IMR-90 (cell line): ENCODE results near the gene COL5A1. TPM values are rescaled to one million over a fixed set of nuclear protein-coding genes. Genes with fewer than 3 reads are reported as not detected.

Source experiments
- ATAC-seq: fragments of 200-7000 bp; cut with Tn5 transposase; 2 replicates; pipeline ENCODE4 v1.9.1; 2020; ENCODE audit warnings: low read depth, mild to moderate bottlenecking, moderate library complexity
- BruUV-seq: library from RNA; stranded (reverse); fragments of 400-500 nt; replicated peaks from 2 replicates; lab custom pipeline; 2021; lab: Mats Ljungman, UMichigan
- CTCF ChIA-PET: fragments of 300-600 bp; formaldehyde crosslinking; extraction: SDS; loops from one replicate; lab custom pipeline; 2021; ENCODE audit warnings: antibody characterized with exemption; lab: Yijun Ruan, JAX
- POLR2A ChIA-PET: fragments of 300-600 bp; sonication (Branson Sonifier 250); formaldehyde crosslinking; loops from one replicate; lab custom pipeline; 2022; ENCODE audit warnings: antibody characterized with exemption; ENCODE audit not compliant: unreplicated experiment; lab: Charles Lee
- DNase-seq: peaks from one replicate; pipeline ENCODE4 v3.0.0; 2013
- H2AFZ ChIP-seq: replicated peaks from 2 replicates; pipeline ENCODE3; 2013; ENCODE audit warnings: low read length, mild to moderate bottlenecking; ENCODE audit not compliant: poor library complexity
- H2AK5ac ChIP-seq: 2 replicates; pipeline ENCODE4 v1.6.1; 2013; ENCODE audit warnings: low read depth, low read length, inconsistent platforms
- H2AK9ac ChIP-seq: replicated peaks from 2 replicates; pipeline ENCODE3; 2013; ENCODE audit warnings: mild to moderate bottlenecking, low read depth, low read length, moderate library complexity; ENCODE audit not compliant: poor library complexity
- H2BK120ac ChIP-seq: 2 replicates; pipeline ENCODE4 v1.6.1; 2013; ENCODE audit warnings: low read depth, low read length, inconsistent platforms
- H2BK15ac ChIP-seq: 3 replicates; pipeline ENCODE4 v1.6.1; 2013; ENCODE audit warnings: low read depth, low read length, inconsistent platforms
- H2BK20ac ChIP-seq: 2 replicates; pipeline ENCODE4 v1.6.1; 2013; ENCODE audit warnings: low read depth, mild to moderate bottlenecking, inconsistent platforms, low read length, moderate library complexity
- H2BK5ac ChIP-seq: 2 replicates; pipeline ENCODE4 v1.6.1; 2013; ENCODE audit warnings: mild to moderate bottlenecking, low read depth, low read length, inconsistent platforms; ENCODE audit not compliant: poor library complexity, severe bottlenecking
- H3K14ac ChIP-seq: replicated peaks from 2 replicates; pipeline ENCODE4 v1.6.1; 2013; ENCODE audit warnings: low read depth, low read length, inconsistent platforms
- H3K18ac ChIP-seq: 2 replicates; pipeline ENCODE4 v1.6.1; 2013; ENCODE audit warnings: low read depth, low read length, control low read depth
- H3K23ac ChIP-seq: 2 replicates; pipeline ENCODE4 v1.6.1; 2013; ENCODE audit warnings: low read depth, low read length, inconsistent platforms
- H3K27ac ChIP-seq: 2 replicates; pipeline ENCODE4 v1.5.1; 2013; ENCODE audit warnings: mild to moderate bottlenecking, control low read depth, low read length; ENCODE audit not compliant: insufficient read depth
- H3K27me3 ChIP-seq: 2 replicates; pipeline ENCODE4 v1.6.1; 2013; ENCODE audit warnings: low read length; ENCODE audit not compliant: control insufficient read depth, insufficient read depth
- H3K36me3 ChIP-seq: 2 replicates; pipeline ENCODE4 v1.6.1; 2013; ENCODE audit warnings: low read length, mixed read lengths; ENCODE audit not compliant: control insufficient read depth, insufficient read depth
- H3K4ac ChIP-seq: 2 replicates; pipeline ENCODE4 v1.6.1; 2013; ENCODE audit warnings: low read depth, low read length, inconsistent platforms
- H3K4me1 ChIP-seq: 2 replicates; pipeline ENCODE4 v1.6.1; 2013; ENCODE audit warnings: low read length, mixed read lengths; ENCODE audit not compliant: control insufficient read depth, insufficient read depth
- H3K4me2 ChIP-seq: 2 replicates; pipeline ENCODE4 v1.6.1; 2013; ENCODE audit warnings: low read depth, mild to moderate bottlenecking, control low read depth, low read length, moderate library complexity
- H3K4me3 ChIP-seq: 2 replicates; pipeline ENCODE4 v1.5.1; 2013; ENCODE audit warnings: low read depth, mild to moderate bottlenecking, control low read depth, low read length, moderate library complexity; ENCODE audit not compliant: insufficient read depth
- H3K56ac ChIP-seq: 2 replicates; pipeline ENCODE4 v1.6.1; 2013; ENCODE audit warnings: low read length, inconsistent platforms; ENCODE audit not compliant: insufficient read depth; ENCODE audit errors: extremely low read depth
- H3K79me1 ChIP-seq, 2 experiments: 2 replicates each; pipeline ENCODE4 v1.6.1; 2013; ENCODE audit warnings: low read length in 2 of 2, inconsistent platforms in 1 of 2, low read depth in 1 of 2
- H3K9ac ChIP-seq: 2 replicates; pipeline ENCODE4 v1.6.1; 2013; ENCODE audit warnings: low read depth, low read length, control low read depth
- H3K9me1 ChIP-seq: 2 replicates; pipeline ENCODE4 v1.6.1; 2013; ENCODE audit warnings: low read length, inconsistent platforms; ENCODE audit not compliant: insufficient read depth
- H3K9me3 ChIP-seq: 2 replicates; pipeline ENCODE4 v1.6.1; 2013; ENCODE audit warnings: low read length; ENCODE audit not compliant: control insufficient read depth, insufficient read depth
- H4K20me1 ChIP-seq: 2 replicates; pipeline ENCODE4 v1.6.1; 2013; ENCODE audit warnings: low read length, inconsistent platforms; ENCODE audit not compliant: insufficient read depth
- H4K5ac ChIP-seq: 2 replicates; pipeline ENCODE4 v1.6.1; 2013; ENCODE audit warnings: mild to moderate bottlenecking, low read depth, low read length, control low read depth
- H4K8ac ChIP-seq, 2 experiments: 2 replicates each; pipeline ENCODE4 v1.6.1; 2013; ENCODE audit warnings: low read depth in 2 of 2, low read length in 2 of 2, control low read depth in 1 of 2, inconsistent platforms in 1 of 2
- H4K91ac ChIP-seq: 2 replicates; pipeline ENCODE4 v1.6.1; 2013; ENCODE audit warnings: low read depth, low read length, inconsistent platforms; ENCODE audit not compliant: insufficient read depth
- CHD1 ChIP-seq: IDR thresholded peaks from 2 replicates; pipeline ENCODE4 v1.6.1; 2012; ENCODE audit warnings: low read depth, low read length, improper control_type of control experiment
- MAFK ChIP-seq: IDR thresholded peaks from 2 replicates; pipeline ENCODE4 v1.6.1; 2012; ENCODE audit warnings: low read depth, low read length, improper control_type of control experiment
- MAZ ChIP-seq: IDR thresholded peaks from 2 replicates; pipeline ENCODE4 v1.6.1; 2012; ENCODE audit warnings: low read depth, mild to moderate bottlenecking, low read length, improper control_type of control experiment, moderate library complexity, borderline replicate concordance
- MXI1 ChIP-seq: IDR thresholded peaks from 2 replicates; pipeline ENCODE4 v1.6.1; 2012; ENCODE audit warnings: low read depth, mild to moderate bottlenecking, low read length, moderate library complexity, borderline replicate concordance
- NFE2L2 ChIP-seq: fragments of 150-350 bp; IDR thresholded peaks from 2 replicates; pipeline ENCODE4 v1.6.1; 2016; ENCODE audit warnings: low read depth, mild to moderate bottlenecking, low read length
- POLR2A ChIP-seq: IDR thresholded peaks from 2 replicates; pipeline ENCODE4 v1.6.1; 2012; ENCODE audit warnings: mild to moderate bottlenecking, low read depth, low read length
- RAD21 ChIP-seq: IDR thresholded peaks from 2 replicates; pipeline ENCODE4 v1.6.1; 2012; ENCODE audit warnings: low read length, improper control_type of control experiment
- RCOR1 ChIP-seq: IDR thresholded peaks from 2 replicates; pipeline ENCODE4 v1.6.1; 2012; ENCODE audit warnings: mild to moderate bottlenecking, low read length, improper control_type of control experiment; ENCODE audit not compliant: insufficient replicate concordance
- RFX5 ChIP-seq: IDR thresholded peaks from 2 replicates; pipeline ENCODE4 v1.8.0; 2012; ENCODE audit warnings: low read depth, mild to moderate bottlenecking, low read length, moderate library complexity
- SMC3 ChIP-seq: fragments of 150-350 bp; IDR thresholded peaks from 2 replicates; pipeline ENCODE4 v1.6.1; 2016; ENCODE audit warnings: low read depth, mild to moderate bottlenecking, antibody characterized with exemption, low read length, moderate library complexity
- WGBS, 2 experiments: methylation state at CpG; one replicate each; pipeline versions ENCODE4 v1.1.5 to v1.1.7; 2013; ENCODE audit warnings: missing lambda C conversion rate in 2 of 2; ENCODE audit not compliant: insufficient read length in 1 of 2; ENCODE audit errors: extremely low coverage in 2 of 2; 5-methylcytosine and 5-hydroxymethylcytosine counted together
- dilution Hi-C: fragments of 300-500 bp; cut with HindIII; formaldehyde crosslinking; loops from one replicate; pipeline ENCODE4 v1.14.3; 2018; ENCODE audit warnings: low sequenced_read_pairs; ENCODE audit not compliant: unreplicated experiment
- in situ Hi-C: fragments of 300-500 bp; cut with MboI; formaldehyde crosslinking; loops from 3 replicates; pipeline ENCODE4 v1.14.3; 2019; ENCODE audit warnings: low sequenced_read_pairs, inconsistent platforms, mixed read lengths
- intact Hi-C: fragments of 100-400 bp; cut with micrococcal nuclease; formaldehyde crosslinking; loops from 2 replicates; pipeline ENCODE4 v1.10.0; 2022
- polyA plus RNA-seq, 3 experiments: library from polyadenylated mRNA; depleted of rRNA; stranded (reverse); fragments of >200 nt; gene quantifications; 2 replicates each; pipeline ENCODE4 v1.2.3, GENCODE V29; 2012; ENCODE audit warnings: low replicate concordance in 1 of 3
- total RNA-seq: library from RNA; depleted of rRNA; stranded (reverse); fragments of >200 nt; gene quantifications from 2 replicates; pipeline ENCODE4 v1.2.3, GENCODE V29; 2012
- TF ChIP-seq, protein P1 (sequence below): fragments of 150-350 bp; IDR thresholded peaks from 2 replicates; pipeline ENCODE4 v1.6.1; 2016; ENCODE audit warnings: low read depth, mild to moderate bottlenecking, low read length, moderate library complexity, borderline replicate concordance
- TF ChIP-seq, protein P2 (sequence below): fragments of 150-350 bp; IDR thresholded peaks from 2 replicates; pipeline ENCODE4 v1.6.1; 2017; ENCODE audit warnings: mild to moderate bottlenecking, antibody characterized with exemption, low read length, low read depth

COL5A1 gene
- total and polyA plus RNA-seq, 2 of the 4 experiments (the other 2 are of a cell fraction): 19.2 to 173 TPM

DNA sequence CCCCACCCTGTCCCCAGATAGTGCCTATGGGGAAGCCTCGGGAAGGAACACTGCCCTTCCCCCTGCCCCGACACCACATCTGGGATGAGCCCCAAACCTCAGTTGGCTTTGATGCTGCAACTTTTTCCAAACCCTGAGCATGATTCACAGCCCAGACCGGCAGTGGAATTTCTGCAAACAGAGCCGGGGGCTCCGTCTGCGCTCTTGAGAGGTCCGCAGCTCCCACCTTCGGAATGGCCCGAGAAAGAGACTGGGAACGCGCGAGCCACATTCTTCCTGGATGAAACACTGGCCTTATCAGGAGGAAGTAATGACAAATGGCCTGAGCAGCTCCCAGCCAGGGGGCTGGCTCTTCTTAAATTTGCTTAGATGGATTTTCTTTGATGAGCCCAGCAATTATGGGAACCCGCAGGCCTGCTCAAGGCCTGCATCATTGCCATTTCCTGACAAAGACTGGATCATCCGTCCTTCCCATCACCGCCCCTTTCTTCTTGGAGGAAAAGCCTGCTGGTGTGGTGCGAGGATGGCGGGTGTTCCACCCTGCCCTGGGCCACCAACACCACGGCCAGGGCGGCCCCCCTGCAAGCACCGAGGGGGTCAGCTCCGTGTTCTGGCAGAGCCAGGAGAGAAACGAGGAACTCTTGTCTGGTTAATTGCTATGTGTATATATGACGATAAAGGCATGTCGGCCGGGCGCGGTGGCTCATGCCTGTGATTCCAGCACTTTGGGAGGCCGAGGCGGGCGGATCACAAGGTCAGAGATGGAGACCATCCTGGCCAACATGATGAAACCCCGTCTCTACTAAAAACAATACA lies 38.8 kb upstream of the COL5A1 start:
- H3K4me3 ChIP-seq: no peak overlapping the region
- TF ChIP-seq RAD21 (peak; percentile 31; the same call in 1 of the 2 replicates), POLR2A (no peak), RCOR1 (peak; percentile 46), NFE2L2 (0 out of 2 replicates have a peak, but pooled peaks have one; percentile 6), MAZ (peak; percentile 98), CHD1 (no peak), RFX5 (no peak), MAFK (peak; percentile 90), SMC3 (peak; percentile 10; the same call in 1 of the 2 replicates), MXI1 (no peak)
- TF ChIP-seq, protein P1, sequence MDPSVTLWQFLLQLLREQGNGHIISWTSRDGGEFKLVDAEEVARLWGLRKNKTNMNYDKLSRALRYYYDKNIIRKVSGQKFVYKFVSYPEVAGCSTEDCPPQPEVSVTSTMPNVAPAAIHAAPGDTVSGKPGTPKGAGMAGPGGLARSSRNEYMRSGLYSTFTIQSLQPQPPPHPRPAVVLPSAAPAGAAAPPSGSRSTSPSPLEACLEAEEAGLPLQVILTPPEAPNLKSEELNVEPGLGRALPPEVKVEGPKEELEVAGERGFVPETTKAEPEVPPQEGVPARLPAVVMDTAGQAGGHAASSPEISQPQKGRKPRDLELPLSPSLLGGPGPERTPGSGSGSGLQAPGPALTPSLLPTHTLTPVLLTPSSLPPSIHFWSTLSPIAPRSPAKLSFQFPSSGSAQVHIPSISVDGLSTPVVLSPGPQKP: no peak
- TF ChIP-seq, protein P2, sequence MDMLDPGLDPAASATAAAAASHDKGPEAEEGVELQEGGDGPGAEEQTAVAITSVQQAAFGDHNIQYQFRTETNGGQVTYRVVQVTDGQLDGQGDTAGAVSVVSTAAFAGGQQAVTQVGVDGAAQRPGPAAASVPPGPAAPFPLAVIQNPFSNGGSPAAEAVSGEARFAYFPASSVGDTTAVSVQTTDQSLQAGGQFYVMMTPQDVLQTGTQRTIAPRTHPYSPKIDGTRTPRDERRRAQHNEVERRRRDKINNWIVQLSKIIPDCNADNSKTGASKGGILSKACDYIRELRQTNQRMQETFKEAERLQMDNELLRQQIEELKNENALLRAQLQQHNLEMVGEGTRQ: no peak

More for the DNA sequence above, 38.8 kb upstream of the COL5A1 start:
- 0 out of 2 replicates have a peak, but pooled peaks cover 2% of the 10 kb centered on the region for H3K9me3 ChIP-seq
- peak overlapping the region; percentile 76 for H3K18ac ChIP-seq
- ChIA-PET CTCF (interaction anchor here (0.7 to 1.2 kb wide), 2 partner anchors 147 to 153 kb away, joined by 3 read pairs; no protein-coding TSS in a partner anchor), POLR2A (interaction anchor here (0.7 kb wide), 1 partner anchor 35 kb away, joined by 13 read pairs; no protein-coding TSS in a partner anchor)
- H3K9me1 ChIP-seq: peaks cover 14% of the 10 kb centered on the region
- peak overlapping the region; percentile 93; the same call in 2 of the 3 replicates for H2BK15ac ChIP-seq
- peak overlapping the region; percentile 95 for H3K4ac ChIP-seq
- peak overlapping the region; percentile 98 for H4K91ac ChIP-seq
- peak overlapping the region; percentile 99 for H2BK5ac ChIP-seq
- peak overlapping the region; percentile 95 for H3K27ac ChIP-seq
- H2BK20ac ChIP-seq: peak overlapping the region; percentile 86
- peaks cover 15% of the 10 kb centered on the region for H3K4me1 ChIP-seq
- peak; percentile 99 for DNase-seq
- no peaks in the 10 kb centered on the region for H3K27me3 ChIP-seq
- no peaks in the 10 kb centered on the region for H3K36me3 ChIP-seq
- intact Hi-C loops: loop anchor here (1.0 to 2.0 kb wide), 3 partner anchors 22 to 146 kb away; no protein-coding TSS in a partner anchor
- H4K8ac ChIP-seq: peak overlapping the region; percentile 42 to 97
- BruUV-seq: no TSS peak
- ATAC-seq: peak; percentile 91
- H3K56ac ChIP-seq: peak overlapping the region; percentile 76
- WGBS, 2 experiments: 0% methylated on average over 5 of the region's 31 CpGs; no CpG with 5 or more reads in 1 of the 2 experiments
- dilution Hi-C loops: no loop called here
- in situ Hi-C loops: no loop called here
- peak overlapping the region; percentile 54 for H3K14ac ChIP-seq
- H3K23ac ChIP-seq: peak overlapping the region; percentile 79
- peak overlapping the region; percentile 94 for H2AK9ac ChIP-seq
- peak overlapping the region; percentile 22; the same call in 1 of the 2 replicates for H2AK5ac ChIP-seq
- H4K20me1 ChIP-seq: no peaks in the 10 kb centered on the region; the same call in 1 of the 2 replicates
- peak overlapping the region; percentile 94 for H2AFZ ChIP-seq
- H4K5ac ChIP-seq: peak overlapping the region; percentile 51
- peak overlapping the region; percentile 45 for H3K4me2 ChIP-seq
- H3K79me1 ChIP-seq: peaks cover 2 to 8% of the 10 kb centered on the region in 2 experiments; a peak in 1 of 4 replicates
- peak overlapping the region; percentile 25 for H3K9ac ChIP-seq
- H2BK120ac ChIP-seq: peak overlapping the region; percentile 98
